Measurements from ENCODE around the gene ZNF320.
"Not testable (repeated sequence)": the region's sequence is repeated elsewhere in the genome, so short reads cannot be mapped to it uniquely, and the experiment has no call there.

The ZNF320 gene

DNA sequence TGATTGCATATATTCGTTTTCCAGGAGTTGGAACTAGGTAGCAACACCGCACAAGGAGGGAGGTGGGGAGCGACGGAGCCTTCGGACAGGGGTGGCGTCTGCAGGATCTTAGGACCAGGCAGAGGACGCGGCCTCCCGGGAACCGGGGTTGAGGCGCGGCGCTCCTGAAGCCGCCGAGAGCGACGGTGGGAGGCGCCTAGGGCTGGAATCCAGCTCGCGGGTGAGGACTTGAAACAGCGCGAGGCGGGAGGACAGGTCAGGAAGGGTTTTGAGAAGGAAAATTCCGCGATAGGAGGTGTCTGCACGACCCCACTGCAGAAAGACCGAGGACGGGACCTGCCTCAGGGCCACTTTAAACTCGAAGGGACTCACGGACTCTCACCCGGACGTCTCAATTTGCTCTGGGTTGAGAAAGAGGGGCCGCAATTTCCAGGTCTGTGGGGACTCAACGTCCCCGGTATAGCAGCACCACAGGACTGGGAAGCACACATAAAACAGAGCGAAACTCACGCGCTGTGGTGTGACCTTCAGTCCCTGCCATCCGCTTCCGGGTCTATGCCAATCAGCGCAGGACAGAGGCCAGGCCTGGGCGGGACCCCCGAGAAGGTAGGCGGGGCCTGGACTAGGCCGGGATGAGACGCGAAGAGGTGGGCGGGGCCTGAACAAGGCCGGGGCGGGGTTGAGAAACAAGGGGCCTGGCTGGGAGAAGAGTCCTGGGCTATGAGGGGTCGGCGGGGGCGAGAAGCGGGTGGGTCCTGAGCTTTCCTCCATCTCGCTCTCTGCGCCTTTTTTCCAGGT, at the start of gene ZNF320:
Gene ZNF320 (minus strand): TSS at position 498 of the 798 bp plus-strand sequence. CDS start 7,380 bp downstream, outside the sequence.
- peak; percentile 44 to 85 (median 70) for DNase-seq

- DNase-seq: no peak
Measured at GRCh38 chr19:52946322-52947310, 49.2 kb upstream of the ZNF320 start.

DNA sequence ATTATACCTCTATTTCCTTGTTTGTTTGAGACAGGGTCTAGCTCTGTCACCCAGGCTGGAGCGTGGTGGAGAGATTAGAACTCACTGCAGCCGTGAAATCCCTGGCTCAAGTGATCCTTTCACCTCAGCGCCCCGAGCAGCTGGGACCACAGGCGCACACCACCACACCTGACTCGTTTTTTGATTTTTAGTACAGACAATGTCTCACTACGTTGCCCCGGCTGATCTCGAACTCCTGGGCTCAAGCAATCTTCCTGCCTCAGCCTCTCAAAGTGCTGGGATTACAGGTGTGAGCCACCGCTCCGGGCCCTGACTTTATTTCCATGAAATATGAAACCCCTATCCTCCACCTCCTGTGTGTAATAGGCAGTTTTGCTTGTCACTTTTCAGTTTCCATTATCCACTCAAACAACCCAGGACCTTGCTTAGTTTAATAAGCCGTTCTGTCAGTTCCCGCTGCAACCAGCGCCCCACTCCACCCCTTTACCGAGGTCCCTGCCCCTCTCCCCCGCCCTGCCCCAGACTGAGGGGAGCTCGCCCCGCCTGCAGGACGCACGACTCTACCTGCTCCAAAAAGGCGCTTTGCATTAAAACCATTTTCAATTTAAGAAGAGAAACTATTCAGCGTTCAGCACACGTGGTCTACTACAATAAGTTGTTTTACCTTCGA, 48.4 kb upstream of the ZNF320 start:
- DNase-seq: no peak

DNA sequence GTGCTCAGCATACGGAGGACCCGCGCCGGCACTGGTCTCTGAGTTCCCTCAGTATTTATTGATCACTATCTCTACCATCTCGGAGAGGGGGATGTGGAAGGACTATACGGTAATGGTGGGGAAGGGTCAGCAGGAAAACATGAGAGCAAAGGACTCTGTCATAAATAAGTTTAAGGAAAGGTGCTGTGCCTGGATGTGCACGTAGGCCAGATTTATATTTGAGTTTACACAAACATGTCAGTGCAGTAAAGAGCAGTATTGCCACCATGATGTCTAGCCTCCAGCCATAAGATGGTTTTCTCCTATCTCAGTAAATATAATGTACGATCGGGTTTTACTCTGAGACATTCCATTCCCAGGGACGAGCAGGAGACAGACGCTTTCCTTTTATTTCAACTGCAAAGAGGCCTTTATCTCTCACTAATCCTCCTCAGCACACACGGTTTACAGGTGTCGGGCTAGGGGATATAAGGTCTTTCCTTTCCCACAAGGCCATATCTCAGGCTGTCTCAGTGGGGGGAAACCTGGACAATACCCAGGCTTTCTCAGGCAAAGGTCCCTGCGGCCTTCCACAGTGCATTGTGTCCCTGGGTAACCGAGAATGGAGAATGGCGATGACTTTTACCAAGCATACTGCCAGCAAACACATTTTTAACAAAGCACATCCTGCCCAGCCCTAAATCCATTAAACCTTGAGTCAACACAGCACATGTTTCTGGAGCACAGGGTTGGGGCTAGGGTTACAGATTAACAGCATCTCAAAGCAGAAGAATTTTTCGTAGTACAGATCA, 47.5 kb upstream of the ZNF320 start:
- not testable (repeated sequence) for DNase-seq

GRCh38 chr19:52943884-52944643, 46.6 kb upstream of the ZNF320 start:
- no peak for DNase-seq

GRCh38 chr19:52943134-52943883, 45.9 kb upstream of the ZNF320 start:
- DNase-seq: no peak

GRCh38 chr19:52942386-52943133, 45.1 kb upstream of the ZNF320 start:
- DNase-seq: peak; percentile 70 to 93 (median 87)

GRCh38 chr19:52941941-52942385, 44.5 kb upstream of the ZNF320 start:
- no peak for DNase-seq

DNA sequence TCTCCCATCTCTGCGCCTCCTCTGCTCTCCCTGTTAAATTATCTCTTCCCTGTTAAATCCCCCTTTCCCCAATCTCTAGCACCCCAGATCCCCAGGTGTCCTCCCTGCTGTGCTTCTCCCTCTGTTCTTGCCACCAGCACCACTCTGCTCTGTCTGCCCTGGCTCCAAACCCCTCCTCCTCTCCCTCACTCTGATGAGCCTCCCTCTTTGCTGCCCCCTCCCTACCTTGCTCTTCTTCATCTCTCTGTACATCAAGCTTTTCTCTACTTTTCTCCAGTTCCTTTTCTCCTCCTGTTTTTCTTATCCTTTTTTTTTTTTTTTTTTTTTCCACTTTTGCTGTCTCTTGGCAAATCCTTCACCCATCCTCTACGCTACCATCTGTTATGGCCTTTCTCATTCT, 44.1 kb upstream of the ZNF320 start:
- not testable (repeated sequence) for DNase-seq

DNA sequence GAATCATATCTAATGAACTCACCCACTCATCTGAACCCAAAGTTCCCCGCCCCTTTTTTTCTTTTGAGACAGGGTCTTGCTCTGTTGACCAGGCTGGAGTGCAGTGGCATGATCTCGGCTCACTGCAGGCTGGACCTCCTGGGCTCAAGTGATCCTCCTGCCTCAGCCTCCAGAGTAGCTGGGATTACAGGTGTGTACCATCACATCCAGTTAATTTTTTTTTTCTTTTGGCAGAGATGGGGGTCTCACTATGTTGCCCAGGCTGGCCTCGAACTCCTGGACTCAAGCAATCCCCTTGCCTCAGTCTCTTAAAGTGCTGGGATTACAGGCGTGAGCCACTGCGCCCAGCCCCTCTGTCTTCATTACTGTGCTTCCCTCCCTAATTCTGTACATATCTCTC, 43.5 kb upstream of the ZNF320 start:
- DNase-seq: not testable (repeated sequence)

DNA sequence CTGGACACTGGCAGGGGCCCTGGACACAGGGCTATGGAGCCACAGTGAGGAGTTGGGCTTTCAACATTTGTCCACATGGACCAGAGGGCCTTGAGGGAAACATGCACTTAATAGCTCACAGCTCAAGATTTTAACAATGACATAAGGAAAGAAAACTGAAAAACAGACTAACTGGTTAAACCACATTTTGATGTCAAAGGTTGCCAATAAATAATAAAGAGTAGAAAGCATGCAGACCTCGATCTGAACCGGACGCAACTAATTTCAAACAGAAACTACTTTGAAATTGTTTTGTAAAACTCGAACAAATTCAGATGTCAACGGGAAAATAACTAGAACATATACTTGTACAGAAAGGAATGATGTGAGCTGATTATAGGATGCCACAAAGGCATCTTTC, 41.3 kb upstream of the ZNF320 start:
- no peak for DNase-seq

- DNase-seq: no peak
Measured at GRCh38 chr19:52936954-52937325, 39.5 kb upstream of the ZNF320 start.

DNA sequence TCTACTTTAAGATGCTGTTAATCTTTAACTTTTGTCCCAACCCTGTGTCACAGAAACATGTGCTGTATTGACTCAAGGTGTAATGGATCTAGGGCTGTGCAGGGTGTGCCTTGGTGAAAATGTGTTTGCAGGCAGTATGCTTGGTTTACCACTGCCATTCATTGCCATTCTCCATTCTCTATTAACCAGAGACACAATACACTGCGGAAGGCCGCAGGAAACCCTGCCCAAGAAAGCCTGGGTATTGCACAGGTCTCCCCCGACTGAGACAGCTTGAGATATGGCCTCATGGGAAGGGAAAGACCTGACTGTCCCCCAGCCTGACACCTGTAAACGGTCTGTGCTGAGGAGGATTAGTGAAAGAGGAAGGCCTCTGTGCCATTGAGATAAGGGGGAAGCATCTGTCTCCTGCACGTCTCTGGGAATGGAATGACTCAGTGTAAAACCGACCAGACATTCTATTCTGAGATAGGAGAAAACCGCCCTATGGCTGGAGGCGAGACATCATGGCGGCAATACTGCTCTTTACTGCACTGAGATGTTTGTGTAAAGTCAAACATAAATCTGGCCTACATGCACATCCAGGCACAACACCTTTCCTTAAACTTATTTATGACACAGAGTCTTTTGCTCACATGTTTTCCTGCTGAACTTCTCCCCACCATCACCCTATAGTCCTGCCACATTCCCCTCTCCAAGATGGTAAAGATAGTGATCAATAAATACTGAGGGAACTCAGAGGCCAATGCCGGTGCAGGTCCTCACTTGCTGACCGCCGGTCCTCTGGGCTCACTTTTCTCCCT, 38.9 kb upstream of the ZNF320 start:
- DNase-seq: no peak

- no peak for DNase-seq
Measured at GRCh38 chr19:52935434-52935833, 38.0 kb upstream of the ZNF320 start.

GRCh38 chr19:52924641-52925040, 27.2 kb upstream of the ZNF320 start:
- not testable (repeated sequence) for DNase-seq

GRCh38 chr19:52923778-52924593, 26.6 kb upstream of the ZNF320 start:
- DNase-seq: no peak

GRCh38 chr19:52922841-52923777, 25.7 kb upstream of the ZNF320 start, which contains the start of gene ZNF888:
Gene ZNF888 (minus strand): TSS chr19:52923428. CDS start chr19:52917873, 5,555 bp downstream.
- DNase-seq: peak; percentile 40 to 77 (median 69)

Data from activated naive CD4-positive, alpha-beta T cell (primary cell).